ENCODE data around the gene CCL16. TPM values are rescaled to one million over a fixed set of nuclear protein-coding genes. Genes with fewer than 3 reads are reported as not detected.
"Not testable (repeated sequence)": the region's sequence is repeated elsewhere in the genome, so short reads cannot be mapped to it uniquely, and the experiment has no call there.

Gene CCL16
- total and polyA plus RNA-seq, 4 experiments from 2014 or later = not detected

DNA sequence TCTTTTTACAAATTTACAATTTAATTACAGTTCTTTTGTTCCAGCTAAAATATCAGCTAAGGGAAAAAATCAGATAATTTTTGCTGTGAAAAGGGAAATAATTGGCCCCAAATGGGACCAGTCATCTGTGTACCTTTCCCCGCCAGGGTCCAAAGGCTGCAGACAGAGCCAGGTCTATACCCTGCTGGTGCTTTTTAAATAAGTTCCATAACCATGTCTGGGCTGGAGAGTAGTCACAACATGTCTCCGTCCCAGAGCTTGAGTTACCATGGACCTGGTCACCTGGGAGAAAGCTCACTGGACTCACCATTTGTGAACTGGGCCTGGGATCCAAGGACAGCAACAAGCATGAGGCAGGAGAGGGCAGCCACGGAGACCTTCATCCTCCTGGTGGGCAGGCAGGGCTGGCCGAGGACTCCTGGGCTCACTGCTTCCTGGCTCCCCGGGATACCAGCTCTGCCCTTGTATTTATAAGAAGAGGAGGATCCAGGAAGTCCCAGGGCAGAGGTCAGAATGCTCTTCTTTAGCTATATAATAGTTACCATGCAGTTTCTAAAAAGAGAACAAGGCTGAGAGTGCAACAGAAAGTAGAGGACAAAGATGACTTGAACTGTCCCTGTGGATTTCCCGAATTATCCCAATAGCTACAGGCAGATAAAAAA is 19.9 kb upstream of the CCL16 start, which contains the start of gene CCL15:
Gene CCL15 (minus strand): TSS at position 444 of the 662 bp plus-strand sequence. CDS start 61 bp downstream, at position 383.
- CTCF ChIA-PET (ENCODE audit: partially characterized antibody) = interaction anchor here (2.0 kb wide), 1 partner anchor 72 kb away, joined by 4 read pairs; no protein-coding TSS in a partner anchor

DNA sequence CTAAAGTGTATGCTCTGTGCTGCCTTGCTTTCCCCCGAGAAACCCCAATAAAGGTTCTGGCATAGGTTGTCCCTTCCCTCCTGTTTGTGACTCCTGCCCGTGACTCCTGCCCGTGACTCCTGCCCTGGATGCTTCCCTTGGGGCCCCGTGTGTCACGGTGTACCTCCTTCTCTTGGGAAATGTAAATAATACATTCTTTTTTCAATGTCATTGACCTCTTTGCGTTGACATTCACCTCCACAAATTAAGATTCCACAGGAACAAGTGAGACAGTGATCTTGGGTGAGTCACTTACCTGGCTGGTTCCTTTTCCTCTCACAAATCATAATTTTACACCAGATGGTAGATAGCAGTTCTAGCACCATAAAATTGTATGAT is 19.4 kb upstream of the CCL16 start:
- CTCF ChIA-PET (ENCODE audit: partially characterized antibody) = interaction anchor here (1.6 to 2.0 kb wide), 2 partner anchors 31 to 72 kb away, joined by 4 read pairs; no protein-coding TSS in a partner anchor
- Mint-ChIP-seq H3K27me3 (peaks cover 2 to 8% of the 10 kb centered on the region in 2 donors), H3K36me3 (no peaks in the 10 kb centered on the region)

More for the DNA sequence above, 19.9 kb upstream of the CCL16 start, which contains the start of gene CCL15:
- Mint-ChIP-seq H3K9me3 (peaks cover 0 to 2% (median 0%) of the 10 kb centered on the region in 8 donors), H3K36me3 (no peaks in the 10 kb centered on the region), H3K27me3 (peaks cover 2 to 8% of the 10 kb centered on the region in 2 donors), H3K27ac (no peak within 1 kb of the TSS), H3K4me3 (no peak within 1 kb of the TSS), H3K4me1 (peaks cover 3 to 7% (median 5%) of the 10 kb centered on the region in 4 donors)
- Histone ChIP-seq H3K27me3 (ENCODE audit: insufficient read depth, low read length) (no peaks in the 10 kb centered on the region), H3K27ac (ENCODE audit: low read depth, low read length) (no peak within 1 kb of the TSS), H3K36me3 (ENCODE audit: insufficient read depth, low read length) (no peaks in the 10 kb centered on the region), H3K9me3 (ENCODE audit: control insufficient read depth in 1 of 2, low read length in 2 of 2) (no peaks in the 10 kb centered on the region), H3K4me3 (ENCODE audit: low read length in 2 of 2) (no peak within 1 kb of the TSS), H3K4me1 (ENCODE audit: insufficient read depth, low read length) (no peaks in the 10 kb centered on the region)
- POLR2A ChIA-PET (ENCODE audit: partially characterized antibody) = no interaction called here
- DNase-seq = no peak
- intact Hi-C loops (cut with micrococcal nuclease) = no loop called here

DNA sequence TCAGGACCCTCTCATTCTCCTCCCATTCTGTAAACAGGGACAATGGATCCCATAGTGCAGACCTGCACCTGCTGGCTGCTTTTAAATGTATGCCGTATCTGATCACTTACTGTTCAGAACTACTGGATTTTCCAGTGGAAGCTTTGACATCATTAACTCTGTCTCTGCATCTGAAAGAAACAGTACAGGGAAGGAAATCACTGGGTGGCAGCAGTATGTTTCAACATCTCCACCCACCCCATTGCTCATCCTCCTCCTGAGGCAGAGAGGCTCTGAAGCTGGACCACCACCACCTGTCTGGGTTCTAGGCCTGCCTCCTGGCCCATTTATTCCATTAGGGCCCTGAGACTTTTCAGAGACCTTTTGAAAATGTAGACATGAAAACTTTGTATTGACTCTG is 17.5 kb upstream of the CCL16 start:
- Mint-ChIP-seq H3K9me3 (peaks cover 0 to 2% (median 0%) of the 10 kb centered on the region in 8 donors), H3K36me3 (no peaks in the 10 kb centered on the region), H3K4me1 (no peaks in the 10 kb centered on the region), H3K27me3 (peaks cover 8 to 14% of the 10 kb centered on the region in 2 donors), H3K27ac (no peak overlapping the region), H3K4me3 (no peak overlapping the region)
- intact Hi-C loops (cut with micrococcal nuclease) = no loop called here
- ChIA-PET CTCF (ENCODE audit: partially characterized antibody) (no interaction called here), POLR2A (ENCODE audit: partially characterized antibody) (no interaction called here)
- Histone ChIP-seq H3K27me3 (ENCODE audit: insufficient read depth, low read length) (no peaks in the 10 kb centered on the region), H3K36me3 (ENCODE audit: insufficient read depth, low read length) (no peaks in the 10 kb centered on the region), H3K27ac (ENCODE audit: low read depth, low read length) (no peak overlapping the region), H3K9me3 (ENCODE audit: control insufficient read depth in 1 of 2, low read length in 2 of 2) (no peaks in the 10 kb centered on the region), H3K4me1 (ENCODE audit: insufficient read depth, low read length) (no peaks in the 10 kb centered on the region), H3K4me3 (ENCODE audit: low read length in 2 of 2) (no peak overlapping the region)
- DNase-seq = no peak

More for the DNA sequence above, 19.4 kb upstream of the CCL16 start:
- Histone ChIP-seq H3K27me3 (ENCODE audit: insufficient read depth, low read length) (no peaks in the 10 kb centered on the region), H3K27ac (ENCODE audit: low read depth, low read length) (no peak overlapping the region), H3K4me1 (ENCODE audit: insufficient read depth, low read length) (no peaks in the 10 kb centered on the region), H3K4me3 (ENCODE audit: low read length in 2 of 2) (no peak overlapping the region), H3K9me3 (ENCODE audit: control insufficient read depth in 1 of 2, low read length in 2 of 2) (no peaks in the 10 kb centered on the region), H3K36me3 (ENCODE audit: insufficient read depth, low read length) (no peaks in the 10 kb centered on the region)
- intact Hi-C loops (cut with micrococcal nuclease) = no loop called here
- Mint-ChIP-seq H3K9me3 (peaks cover 0 to 2% (median 0%) of the 10 kb centered on the region in 8 donors), H3K27ac (no peak overlapping the region), H3K4me3 (no peak overlapping the region), H3K4me1 (peaks cover 3 to 7% (median 5%) of the 10 kb centered on the region in 4 donors)
- no peak for DNase-seq
- POLR2A ChIA-PET (ENCODE audit: partially characterized antibody) = no interaction called here

DNA sequence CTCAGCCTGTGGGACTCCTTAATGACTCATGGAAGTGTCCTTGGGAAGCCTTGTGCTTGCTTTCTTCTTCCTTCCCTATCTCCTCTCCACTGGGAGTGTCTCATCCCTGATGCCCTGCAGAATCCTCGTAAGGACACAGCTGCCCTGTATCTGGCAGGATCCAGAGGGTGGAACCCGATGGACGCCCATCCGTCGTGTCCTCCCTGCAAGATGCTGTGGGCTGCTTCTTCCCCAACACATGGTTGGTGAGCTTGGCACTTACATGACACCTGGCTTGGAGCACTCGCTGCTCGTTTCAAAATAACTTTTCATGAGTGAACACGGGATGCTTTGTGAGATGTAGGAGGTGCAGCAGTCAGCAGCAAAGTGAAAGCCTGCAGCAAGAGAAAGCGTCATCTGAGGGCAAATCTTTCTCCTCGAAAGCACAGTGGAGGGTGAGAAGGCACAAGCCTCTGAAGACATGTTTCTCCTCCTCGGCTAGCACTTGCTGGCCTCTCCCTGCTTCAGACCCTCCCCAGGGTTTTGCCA is 16.8 kb upstream of the CCL16 start:
- Histone ChIP-seq H3K36me3 (ENCODE audit: insufficient read depth, low read length) (no peaks in the 10 kb centered on the region), H3K27me3 (ENCODE audit: insufficient read depth, low read length) (no peaks in the 10 kb centered on the region), H3K4me3 (ENCODE audit: low read length in 2 of 2) (no peak overlapping the region), H3K4me1 (ENCODE audit: insufficient read depth, low read length) (no peaks in the 10 kb centered on the region), H3K9me3 (ENCODE audit: control insufficient read depth in 1 of 2, low read length in 2 of 2) (no peaks in the 10 kb centered on the region), H3K27ac (ENCODE audit: low read depth, low read length) (no peak overlapping the region)
- Mint-ChIP-seq H3K27ac (no peak overlapping the region), H3K4me3 (no peak overlapping the region), H3K4me1 (no peaks in the 10 kb centered on the region), H3K27me3 (peaks cover 8 to 14% of the 10 kb centered on the region in 2 donors), H3K9me3 (peaks cover 0 to 6% (median 0%) of the 10 kb centered on the region in 8 donors), H3K36me3 (no peaks in the 10 kb centered on the region)
- intact Hi-C loops (cut with micrococcal nuclease) = no loop called here
- no peak for DNase-seq
- ChIA-PET POLR2A (ENCODE audit: partially characterized antibody) (no interaction called here), CTCF (ENCODE audit: partially characterized antibody) (no interaction called here)

- H3K9me3 Mint-ChIP-seq; H3K27ac Mint-ChIP-seq; H3K4me1 Mint-ChIP-seq; H3K27ac ChIP-seq (ENCODE audit: low read depth, low read length); H3K9me3 ChIP-seq (ENCODE audit: control insufficient read depth in 1 of 2, low read length in 2 of 2); H3K4me1 ChIP-seq (ENCODE audit: insufficient read depth, low read length); H3K36me3 Mint-ChIP-seq; H3K4me3 Mint-ChIP-seq; H3K27me3 ChIP-seq (ENCODE audit: insufficient read depth, low read length); intact Hi-C loops (cut with micrococcal nuclease); H3K36me3 ChIP-seq (ENCODE audit: insufficient read depth, low read length); POLR2A ChIA-PET (ENCODE audit: partially characterized antibody); DNase-seq; H3K4me3 ChIP-seq (ENCODE audit: low read length in 2 of 2): not testable (repeated sequence)
- CTCF ChIA-PET (ENCODE audit: partially characterized antibody) = interaction anchor here (0.7 kb wide), 1 partner anchor 20 kb away, joined by 3 read pairs; no protein-coding TSS in a partner anchor
- peaks cover 12 to 16% of the 10 kb centered on the region in 2 donors for H3K27me3 Mint-ChIP-seq
Observed at GRCh38 chr17:35995346-35995745, 14.0 kb upstream of the CCL16 start.

- H3K9me3 Mint-ChIP-seq = peaks cover 0 to 12% (median 7%) of the 10 kb centered on the region in 8 donors
- CTCF ChIA-PET (ENCODE audit: partially characterized antibody) = no interaction called here
- Histone ChIP-seq H3K36me3 (ENCODE audit: insufficient read depth, low read length) (no peaks in the 10 kb centered on the region), H3K27me3 (ENCODE audit: insufficient read depth, low read length) (no peaks in the 10 kb centered on the region), H3K4me3 (ENCODE audit: low read length in 2 of 2) (no peak overlapping the region), H3K27ac (ENCODE audit: low read depth, low read length) (no peak overlapping the region), H3K9me3 (ENCODE audit: control insufficient read depth in 1 of 2, low read length in 2 of 2) (no peaks in the 10 kb centered on the region), H3K4me1 (ENCODE audit: insufficient read depth, low read length) (no peaks in the 10 kb centered on the region)
- no peaks in the 10 kb centered on the region for H3K4me1 Mint-ChIP-seq
- H3K27ac Mint-ChIP-seq = no peak overlapping the region
- POLR2A ChIA-PET (ENCODE audit: partially characterized antibody) = no interaction called here
- intact Hi-C loops (cut with micrococcal nuclease) = no loop called here
- peaks cover 14 to 15% of the 10 kb centered on the region in 2 donors for H3K27me3 Mint-ChIP-seq
- no peak for DNase-seq
- peaks cover 0 to 1% of the 10 kb centered on the region in 2 donors for H3K36me3 Mint-ChIP-seq
- H3K4me3 Mint-ChIP-seq = no peak overlapping the region
Observed at GRCh38 chr17:35991075-35991474, 9.8 kb upstream of the CCL16 start.

DNA sequence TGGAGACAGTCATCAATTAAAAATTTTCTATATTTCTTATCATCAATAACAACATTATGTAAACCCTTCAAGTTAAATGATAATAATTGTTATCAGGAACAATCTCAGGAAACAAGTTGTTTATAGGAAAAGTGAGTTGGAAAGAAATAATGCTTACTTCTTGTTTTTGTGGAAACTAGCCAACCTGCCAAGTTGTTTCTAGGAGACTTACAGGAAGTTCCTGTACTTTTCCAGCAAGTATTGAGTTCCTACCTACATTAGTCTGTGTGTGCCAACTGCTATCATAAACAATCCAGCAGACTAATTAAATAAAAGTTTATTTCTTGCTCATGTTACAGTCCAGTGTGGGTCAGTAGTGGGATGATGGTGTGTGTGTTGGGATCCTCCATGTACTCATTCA is 6.9 kb upstream of the CCL16 start:
- H3K27ac Mint-ChIP-seq = no peak overlapping the region

More for the DNA sequence above, 6.9 kb upstream of the CCL16 start:
- no peaks in the 10 kb centered on the region for H3K36me3 ChIP-seq (ENCODE audit: insufficient read depth, low read length)
- Mint-ChIP-seq H3K4me3 (no peak overlapping the region), H3K36me3 (peaks cover 0 to 1% of the 10 kb centered on the region in 2 donors), H3K9me3 (peaks cover 0 to 12% (median 6%) of the 10 kb centered on the region in 8 donors), H3K27me3 (peaks cover 10% of the 10 kb centered on the region in 2 donors), H3K4me1 (no peaks in the 10 kb centered on the region)
- no peak overlapping the region for H3K27ac ChIP-seq (ENCODE audit: low read depth, low read length)
- no peaks in the 10 kb centered on the region for H3K9me3 ChIP-seq (ENCODE audit: control insufficient read depth in 1 of 2, low read length in 2 of 2)
- CTCF ChIA-PET (ENCODE audit: partially characterized antibody) = no interaction called here
- POLR2A ChIA-PET (ENCODE audit: partially characterized antibody) = no interaction called here
- DNase-seq = no peak
- H3K4me1 ChIP-seq (ENCODE audit: insufficient read depth, low read length) = no peaks in the 10 kb centered on the region
- no peaks in the 10 kb centered on the region for H3K27me3 ChIP-seq (ENCODE audit: insufficient read depth, low read length)
- no peak overlapping the region for H3K4me3 ChIP-seq (ENCODE audit: low read length in 2 of 2)
- intact Hi-C loops (cut with micrococcal nuclease) = no loop called here
